Measurements from ENCODE around the gene PDE6A. TPM values are rescaled to one million over a fixed set of nuclear protein-coding genes. Genes with fewer than 3 reads are reported as not detected.

PDE6A gene
- total RNA-seq, result not detected

DNA sequence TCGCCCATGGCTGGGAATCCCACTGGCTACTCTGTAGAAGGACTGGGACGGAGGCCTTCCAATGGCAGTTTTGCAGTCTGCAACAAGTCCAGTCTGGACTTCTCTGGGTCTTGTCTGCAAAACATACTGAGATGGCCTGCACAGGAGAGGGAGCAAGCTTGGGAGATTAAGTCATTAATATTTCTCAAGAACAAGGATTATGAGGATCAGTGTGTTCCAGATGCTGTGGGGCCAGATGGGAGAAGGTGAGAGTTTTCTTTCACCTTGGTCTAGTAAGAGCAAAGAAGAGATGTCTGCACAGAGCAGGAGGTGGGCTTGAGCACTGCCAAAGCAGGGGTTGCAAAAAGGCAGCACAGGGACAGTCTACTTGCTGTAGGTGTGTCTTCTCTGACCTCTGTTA is at the start of gene PDE6A:
TSS of gene PDE6A (minus strand) at position 128 of the 400 bp plus-strand sequence. CDS start at position 8, 120 bp downstream.
- DNase-seq (ENCODE audit: low spot score), result no peak

DNA sequence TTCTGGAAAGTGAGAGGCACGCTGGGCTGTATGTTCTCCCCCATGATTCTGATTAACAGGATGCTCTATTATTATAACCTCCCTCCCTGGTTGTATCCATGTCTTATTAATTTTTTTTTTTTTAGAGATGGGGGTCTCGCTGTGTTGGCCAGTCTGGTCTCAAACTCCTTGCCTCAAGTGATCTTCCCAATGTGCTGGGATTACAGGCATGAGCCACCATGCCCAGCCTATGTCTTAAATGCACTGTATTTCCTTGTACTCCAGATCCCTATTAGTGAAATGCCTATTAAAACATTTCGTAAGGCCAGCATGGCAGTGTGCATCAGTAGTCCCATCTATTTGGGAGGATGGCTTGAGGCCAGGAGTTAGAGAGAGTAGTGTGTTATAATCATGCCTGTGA is 48.9 kb upstream of the PDE6A start:
- DNase-seq (ENCODE audit: low spot score), result no peak

DNA sequence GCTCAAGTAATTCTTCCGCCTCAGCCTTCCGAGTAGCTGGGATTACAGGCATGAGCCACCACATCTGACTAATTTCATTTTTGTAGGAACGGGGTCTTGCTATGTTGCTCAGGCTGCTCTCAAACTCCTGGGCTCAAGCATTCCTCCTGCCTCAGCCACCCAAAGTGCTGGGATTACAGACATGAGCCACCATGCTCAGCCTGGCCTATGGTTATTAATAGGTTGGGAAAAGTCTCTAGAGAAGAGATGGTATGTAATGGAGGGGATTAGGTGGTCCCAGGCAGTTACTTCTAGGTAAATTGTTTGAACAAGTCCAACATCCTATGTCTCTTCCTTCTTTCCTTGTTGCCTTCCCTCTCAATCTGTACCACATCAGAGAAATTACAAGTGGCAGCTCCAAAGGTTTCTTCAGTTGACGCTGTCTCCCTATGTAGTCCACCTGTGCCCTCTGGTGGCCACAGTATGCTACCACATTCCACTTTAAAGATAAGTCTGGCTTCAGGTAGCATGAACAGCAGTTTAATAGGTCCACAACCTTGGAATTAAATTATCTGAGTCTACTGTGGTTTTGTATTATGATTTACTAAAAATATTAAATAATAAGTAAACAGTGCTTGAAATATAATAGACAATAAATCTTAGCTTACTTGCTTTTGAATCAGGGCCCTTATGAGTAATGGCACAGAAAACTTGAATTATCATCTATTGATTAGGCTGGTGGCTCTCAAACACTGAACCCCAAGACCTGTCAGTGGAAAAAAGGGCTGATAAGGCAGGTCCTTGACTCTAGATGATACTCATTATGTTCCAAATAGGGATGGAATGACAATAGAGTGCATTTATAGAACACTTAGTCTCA is 46.2 kb upstream of the PDE6A start:
- DNase-seq (ENCODE audit: low spot score), result peak; percentile 79

DNA sequence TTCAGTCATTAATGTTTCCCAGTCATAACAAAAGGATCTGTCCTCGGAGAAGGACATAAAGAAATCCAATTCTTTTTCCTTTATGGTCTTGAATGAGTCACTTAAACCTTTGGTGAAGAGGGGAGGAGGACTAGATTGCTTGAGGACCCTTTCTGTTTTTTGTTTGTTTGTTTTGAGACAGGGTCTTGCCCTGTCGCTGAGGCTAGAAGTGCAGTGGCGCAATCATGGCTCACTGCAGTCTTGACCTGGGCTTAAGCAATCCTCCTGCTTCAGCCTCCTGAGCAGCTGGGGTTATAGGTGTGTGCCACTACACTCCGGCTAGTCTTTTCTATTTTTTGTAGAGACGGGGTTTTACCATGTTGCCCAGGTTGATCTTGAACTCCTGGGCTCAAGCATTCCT is 43.5 kb upstream of the PDE6A start:
- no peak for DNase-seq (ENCODE audit: low spot score)

DNA sequence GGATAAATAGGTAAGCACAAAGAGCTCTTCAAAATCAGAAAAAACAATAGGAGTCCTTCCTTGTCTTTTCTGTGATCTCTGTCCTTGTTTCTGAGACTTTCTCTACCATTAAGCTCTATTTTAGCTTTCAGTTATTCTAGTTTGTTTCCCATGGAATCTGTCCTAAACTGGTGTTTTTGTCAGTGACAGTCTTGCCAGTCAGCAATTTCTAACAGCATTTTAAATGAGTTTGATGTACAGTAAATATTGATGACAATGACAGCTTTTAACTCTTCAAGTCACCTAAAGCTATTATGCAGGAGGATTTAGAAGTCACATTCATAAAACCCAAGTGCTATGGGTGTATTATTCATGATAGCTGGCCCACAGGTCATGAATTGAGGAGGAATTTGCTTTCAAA is 37.9 kb upstream of the PDE6A start:
- DNase-seq (ENCODE audit: low spot score), result no peak

DNA sequence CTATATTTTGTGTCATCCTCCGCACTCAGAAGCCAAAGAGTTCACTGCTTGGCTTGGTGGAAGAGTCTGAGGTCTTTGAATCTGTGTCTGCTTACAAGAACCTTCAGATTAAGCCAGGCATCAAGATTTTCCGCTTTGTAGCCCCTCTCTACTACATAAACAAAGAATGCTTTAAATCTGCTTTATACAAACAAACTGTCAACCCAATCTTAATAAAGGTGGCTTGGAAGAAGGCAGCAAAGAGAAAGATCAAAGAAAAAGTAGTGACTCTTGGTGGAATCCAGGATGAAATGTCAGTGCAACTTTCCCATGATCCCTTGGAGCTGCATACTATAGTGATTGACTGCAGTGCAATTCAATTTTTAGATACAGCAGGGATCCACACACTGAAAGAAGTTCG is 36.6 kb upstream of the PDE6A start:
- no peak for DNase-seq (ENCODE audit: low spot score)

DNA sequence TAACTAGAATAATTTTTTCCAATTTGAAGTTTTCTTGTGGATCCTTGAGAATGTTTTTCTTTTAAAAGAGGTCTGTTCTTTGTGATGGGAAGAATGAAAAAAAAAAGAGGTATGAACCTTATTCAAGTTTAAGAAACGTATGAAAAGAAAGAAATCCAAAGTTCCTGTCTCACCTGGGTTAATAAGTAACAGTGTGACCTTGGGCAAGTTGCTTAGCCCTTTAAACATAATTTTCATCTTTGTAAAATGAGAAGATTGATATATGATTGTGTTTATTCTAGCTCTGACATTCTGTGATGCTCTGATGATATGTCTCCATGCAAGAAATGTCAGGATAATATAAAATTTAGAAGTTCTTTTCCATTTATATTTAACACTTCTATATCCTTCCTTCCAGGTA is 35.3 kb upstream of the PDE6A start:
- DNase-seq (ENCODE audit: low spot score), result no peak

DNA sequence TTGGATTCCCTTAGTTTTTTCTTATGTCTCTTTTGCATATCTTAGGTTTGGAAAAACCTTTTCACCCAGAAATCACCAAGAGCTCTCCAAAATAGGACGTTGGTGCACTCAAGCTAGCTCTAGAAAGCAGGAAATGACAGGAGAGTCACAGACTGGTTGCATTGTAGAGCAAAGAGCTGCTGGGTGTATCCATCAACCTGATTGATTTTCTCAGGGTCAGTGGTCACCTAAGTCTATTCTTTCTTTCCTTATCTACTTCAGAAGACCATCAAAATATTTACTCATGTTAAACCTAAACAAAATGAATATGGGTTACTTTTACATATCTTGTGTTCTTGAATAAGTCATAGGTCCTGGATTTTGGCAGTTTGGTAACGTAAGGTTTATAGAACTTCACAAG is 30.8 kb upstream of the PDE6A start:
- DNase-seq (ENCODE audit: low spot score), result no peak

DNA sequence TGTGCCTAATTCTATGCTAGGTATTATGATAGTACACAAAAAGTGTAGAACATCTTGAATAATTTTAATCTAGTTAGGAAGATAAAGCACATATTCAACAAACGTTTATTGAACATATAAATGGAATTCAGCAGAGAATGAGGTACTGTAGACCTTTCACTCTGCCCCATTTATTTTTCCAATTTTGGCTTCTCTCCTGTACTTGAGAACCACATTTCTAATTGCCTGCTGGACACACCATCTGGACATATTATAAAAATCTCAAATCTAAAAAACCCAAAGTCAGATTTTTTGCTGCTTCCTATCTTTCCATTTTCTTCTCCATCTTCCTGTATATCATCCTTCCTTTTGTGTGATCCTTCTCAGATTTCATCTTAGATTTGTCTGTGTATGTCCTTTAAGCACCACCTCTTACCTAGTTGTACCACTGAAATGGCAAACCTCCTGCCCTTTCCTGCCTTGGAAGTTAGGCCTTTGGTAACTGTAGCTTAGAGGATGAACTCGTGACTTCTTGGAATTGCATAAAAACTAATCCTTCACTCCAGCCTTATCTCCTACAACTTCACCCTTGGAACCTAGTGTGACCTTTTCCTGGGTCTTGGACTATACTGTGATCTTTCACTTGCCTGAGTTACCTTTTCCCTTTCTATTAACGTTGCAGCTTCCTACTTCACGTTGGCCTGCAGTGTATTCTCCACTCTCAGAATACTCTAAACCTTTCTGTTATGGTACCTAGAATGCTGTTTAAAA is 24.8 kb upstream of the PDE6A start:
- no peak for DNase-seq (ENCODE audit: low spot score)

DNA sequence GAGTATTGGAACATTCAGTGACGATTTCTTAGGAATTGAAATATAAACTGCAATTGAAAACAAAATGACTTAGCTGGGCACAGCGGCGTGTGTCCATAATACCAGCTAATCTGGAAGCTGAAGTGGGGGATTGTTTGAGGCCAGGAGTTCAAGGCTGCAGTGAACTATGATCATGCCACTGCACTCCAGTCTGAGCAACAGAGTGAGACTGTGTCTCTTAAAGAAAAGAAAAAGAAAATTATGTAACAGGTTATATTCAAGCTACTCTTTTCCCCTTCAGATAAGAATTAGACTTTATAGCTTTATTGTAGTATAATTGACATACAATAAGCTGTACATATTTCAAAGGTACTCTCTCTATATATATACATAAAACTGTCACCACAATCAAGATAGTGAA is 22.4 kb upstream of the PDE6A start:
- DNase-seq (ENCODE audit: low spot score), result no peak

DNA sequence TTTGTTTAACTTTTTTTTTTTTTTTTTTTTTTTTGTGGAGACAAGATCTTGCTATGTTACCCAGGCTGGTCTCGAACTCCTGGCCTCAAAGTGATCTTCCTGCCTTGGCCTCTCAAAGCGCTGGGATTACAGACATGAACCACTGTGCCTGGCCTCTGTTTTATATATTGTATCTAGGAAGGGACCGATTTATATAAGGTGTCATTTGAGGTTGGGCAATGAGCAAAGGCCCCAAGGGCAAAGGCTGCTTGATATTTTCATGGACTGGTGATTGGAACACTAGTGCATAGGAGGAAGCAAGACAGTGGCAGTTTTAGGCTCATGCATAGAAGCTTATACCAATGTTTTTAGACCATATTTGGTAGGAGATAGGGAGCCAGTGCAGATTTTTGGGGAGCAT is 19.1 kb upstream of the PDE6A start:
- no peak for DNase-seq (ENCODE audit: low spot score)

DNA sequence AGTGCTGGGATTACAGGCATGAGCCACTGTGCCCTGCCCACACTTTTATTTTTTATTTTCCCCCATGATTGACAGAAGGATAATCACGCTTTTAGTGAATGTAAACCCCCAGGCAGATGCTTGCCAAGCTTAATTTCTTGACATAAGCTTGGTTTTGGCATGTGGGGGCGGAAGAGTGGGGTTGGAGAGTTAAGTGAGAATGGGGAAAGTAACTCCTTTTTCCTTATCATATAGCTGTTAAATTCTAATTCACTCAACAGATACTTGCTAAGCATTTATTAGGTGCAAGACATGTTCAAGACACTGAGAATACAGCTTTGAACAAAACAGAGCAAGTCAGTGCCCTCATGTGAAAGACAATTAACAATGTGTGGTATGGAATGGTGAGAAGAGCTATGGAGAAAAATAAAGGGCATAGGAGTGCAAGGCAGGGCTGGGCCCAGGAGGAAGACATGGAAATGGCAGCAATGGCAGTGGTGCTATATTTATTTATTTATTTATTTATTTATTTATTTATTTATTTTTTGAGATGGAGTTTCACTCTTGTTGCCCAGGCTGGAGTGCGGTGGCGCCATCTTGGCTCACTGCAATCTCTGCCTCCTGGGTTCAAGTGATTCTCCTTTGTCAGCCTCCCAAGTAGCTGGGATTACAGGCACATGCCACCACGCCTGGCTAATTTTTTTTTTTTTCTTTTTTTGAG is 18.2 kb upstream of the PDE6A start:
- DNase-seq (ENCODE audit: low spot score), result no peak

DNA sequence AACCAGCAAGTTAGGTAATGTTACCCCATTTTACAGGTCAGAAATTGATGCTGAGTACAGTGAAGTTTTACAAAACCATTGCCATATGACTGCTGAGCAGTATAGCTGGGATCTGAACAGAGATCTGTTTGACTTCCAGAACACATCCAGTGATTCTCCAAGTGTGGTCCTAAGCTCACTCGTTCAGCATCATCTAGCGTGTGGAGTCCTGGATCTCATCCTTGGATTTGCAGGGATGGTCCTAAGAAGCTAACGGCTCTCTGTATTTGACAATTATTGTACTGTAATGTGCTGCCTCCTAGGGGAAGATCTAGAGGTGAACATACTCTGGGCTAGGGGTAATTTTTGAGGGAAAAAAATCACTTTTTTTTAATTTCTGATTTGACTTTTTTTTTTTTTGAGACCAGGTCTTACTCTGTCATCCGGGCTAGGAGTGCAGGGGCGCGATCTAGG is 17.4 kb upstream of the PDE6A start:
- no peak for DNase-seq (ENCODE audit: low spot score)

DNA sequence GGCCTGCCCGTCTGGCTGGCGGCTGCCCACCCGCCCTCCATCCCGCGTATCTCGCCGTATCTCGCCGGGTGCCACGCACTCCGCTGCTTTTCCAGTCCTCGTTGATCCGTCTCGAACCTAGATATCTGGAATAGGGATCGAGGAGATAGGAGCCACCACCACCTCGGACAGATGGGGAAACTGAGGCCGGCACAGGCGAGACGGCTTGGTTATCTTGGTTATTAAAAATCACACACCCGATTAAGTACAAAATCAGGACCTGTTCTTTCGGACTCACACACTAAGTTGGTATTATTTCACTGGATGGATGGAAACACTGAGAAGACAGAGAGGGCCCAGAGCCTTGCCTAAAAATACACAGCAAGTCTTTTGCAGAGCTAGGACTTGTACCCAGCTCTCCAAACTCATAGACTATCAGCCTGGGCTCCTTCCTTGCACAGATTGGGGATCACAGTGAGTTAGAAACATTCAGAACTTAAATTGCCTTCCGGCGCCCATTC is 16.6 kb upstream of the PDE6A start:
- DNase-seq (ENCODE audit: low spot score), result no peak

DNA sequence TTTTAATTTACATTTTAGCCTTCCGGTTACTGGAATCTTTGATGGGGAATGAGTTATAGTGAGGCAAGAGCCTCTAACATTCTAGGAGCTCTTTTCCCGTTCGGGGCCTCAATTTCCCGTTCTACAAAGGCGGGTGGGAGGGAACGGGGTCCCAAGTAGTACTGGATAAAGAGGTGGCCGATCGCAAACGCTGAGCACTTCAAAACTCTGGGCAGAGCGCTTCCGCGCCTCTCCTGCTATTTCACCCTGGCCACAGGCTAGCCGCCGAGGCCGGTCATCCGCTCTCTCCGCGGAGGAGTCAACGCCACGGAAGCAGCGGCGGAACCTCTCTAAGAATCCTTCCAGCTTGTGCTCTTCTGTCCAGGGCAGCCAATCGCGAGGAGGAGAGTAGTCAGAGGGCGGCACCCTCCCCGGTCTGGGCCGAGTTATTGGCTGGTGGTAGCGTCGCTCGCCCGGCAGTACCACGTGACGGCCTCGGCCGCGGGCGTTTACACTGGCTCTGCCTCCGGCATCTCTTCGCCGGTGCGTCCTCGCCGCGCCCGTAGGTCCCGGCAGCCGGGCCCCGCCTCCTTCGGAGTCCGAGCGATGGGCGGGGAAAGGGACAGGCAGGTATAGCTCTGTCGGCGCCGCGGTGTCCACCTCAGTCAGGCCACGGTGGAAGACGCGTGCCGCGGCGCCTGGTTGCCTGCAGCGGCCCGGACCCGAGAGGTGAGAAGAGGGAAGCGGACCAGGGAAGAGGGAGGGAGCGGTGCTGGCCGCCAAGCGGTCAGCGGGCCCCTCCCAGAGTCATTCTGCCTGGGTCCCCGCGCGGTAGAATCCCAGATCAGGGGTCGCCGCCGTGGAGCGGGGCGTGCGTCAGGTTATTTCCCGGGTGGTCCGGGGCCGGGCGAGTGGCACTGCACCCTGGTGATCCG is 15.9 kb upstream of the PDE6A start, which contains the start of gene SLC26A2:
TSS of gene SLC26A2 (plus strand) at position 487 of the 914 bp plus-strand sequence. CDS start 16,895 bp downstream, outside the sequence.
- DNase-seq (ENCODE audit: low spot score), result peak; percentile 98

DNA sequence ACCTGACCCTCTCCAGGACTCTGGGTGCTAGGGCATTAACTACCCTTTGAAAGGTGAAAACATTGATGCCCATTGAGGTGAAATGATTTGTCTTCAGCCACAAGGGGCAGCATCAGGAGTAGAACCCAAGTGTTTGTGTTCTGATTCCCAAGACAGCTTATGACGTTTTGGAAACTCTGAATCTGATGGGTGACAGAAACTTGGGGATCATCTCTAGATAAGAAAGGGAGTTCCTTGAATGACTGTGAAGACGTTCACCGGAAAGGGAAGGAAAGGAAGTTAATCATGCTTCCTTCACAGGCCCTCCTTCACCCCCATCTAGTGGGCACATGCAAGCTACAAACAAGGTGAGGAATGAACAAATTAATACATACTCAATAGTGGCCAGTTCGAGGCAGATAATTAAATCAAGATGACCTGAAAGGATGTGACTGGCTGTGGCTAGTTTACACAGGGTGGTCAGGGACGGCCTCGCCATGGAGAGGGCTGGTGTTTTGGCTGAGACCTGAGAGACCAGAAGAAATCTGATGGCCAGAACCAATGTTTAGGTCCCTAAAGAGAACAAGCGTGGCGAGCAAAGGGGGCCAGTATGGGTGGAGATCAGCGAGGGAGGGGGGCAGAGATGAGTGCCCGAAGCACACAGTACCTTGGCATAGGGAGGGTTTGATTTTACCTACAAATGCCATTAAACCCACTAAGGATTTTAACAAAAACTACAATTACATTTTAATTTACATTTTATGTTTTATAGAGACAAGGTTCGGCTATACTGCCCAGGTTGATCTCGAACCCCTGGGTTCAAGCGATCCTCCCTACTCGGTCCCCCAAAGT is 15.0 kb upstream of the PDE6A start:
- no peak for DNase-seq (ENCODE audit: low spot score)

DNA sequence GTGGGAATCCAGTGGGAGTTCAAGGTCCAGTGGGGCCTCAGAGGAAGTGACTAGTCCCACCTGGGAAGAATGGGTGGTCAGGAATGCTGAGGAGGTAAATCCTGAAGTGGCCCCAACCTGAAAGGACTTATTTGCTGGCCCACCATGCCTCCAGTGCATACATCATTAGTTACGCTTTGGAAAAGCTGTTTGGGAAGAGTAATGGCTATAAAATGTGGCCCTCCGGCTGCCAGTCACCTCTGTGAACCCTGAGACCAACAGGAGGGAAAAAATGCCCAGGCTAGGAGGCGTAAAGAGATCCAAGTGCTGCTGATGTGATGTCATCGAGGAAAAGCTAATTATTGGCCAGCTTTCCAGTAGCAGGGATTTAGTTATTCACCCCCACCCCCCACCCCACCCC is 13.3 kb upstream of the PDE6A start:
- DNase-seq (ENCODE audit: low spot score), result no peak

DNA sequence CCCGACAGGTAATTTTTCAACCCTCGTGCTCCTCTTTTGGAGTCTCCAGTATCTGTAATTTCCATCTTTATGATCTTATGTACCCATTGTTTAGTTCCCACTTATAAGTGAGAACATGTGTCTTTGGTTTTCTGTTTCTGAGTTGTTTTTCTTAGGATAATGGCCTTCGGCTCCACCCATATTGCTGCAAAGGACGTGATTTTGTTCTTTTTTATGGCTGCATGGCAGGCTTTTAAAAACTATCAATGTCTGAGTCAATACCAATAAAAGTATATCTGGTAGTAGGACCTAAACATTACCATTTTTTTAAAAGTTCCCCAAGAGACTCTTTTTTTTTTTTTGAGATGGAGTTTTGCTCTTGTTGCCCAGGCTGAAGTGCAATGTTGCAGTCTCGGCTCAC is 12.1 kb upstream of the PDE6A start:
- no peak for DNase-seq (ENCODE audit: low spot score)

DNA sequence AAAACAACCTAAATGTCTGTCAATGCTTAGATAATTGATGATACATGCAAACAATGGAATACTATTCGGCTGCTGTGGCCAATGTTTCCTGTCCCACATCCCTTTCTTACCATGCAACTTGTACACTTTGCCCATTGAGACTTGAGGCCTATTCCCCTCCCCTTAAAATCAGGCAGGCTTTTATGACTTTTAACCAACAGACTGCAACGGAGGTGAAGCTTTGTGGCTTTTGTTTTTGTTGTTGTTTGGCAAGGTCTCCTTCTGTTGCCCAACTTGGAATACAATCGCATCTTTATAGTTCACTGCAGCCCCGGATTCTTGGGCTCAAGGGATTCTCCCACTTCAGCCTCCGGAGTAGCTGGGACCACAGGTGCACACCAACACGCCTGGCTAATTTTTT is 10.2 kb upstream of the PDE6A start:
- no peak for DNase-seq (ENCODE audit: low spot score)

DNA sequence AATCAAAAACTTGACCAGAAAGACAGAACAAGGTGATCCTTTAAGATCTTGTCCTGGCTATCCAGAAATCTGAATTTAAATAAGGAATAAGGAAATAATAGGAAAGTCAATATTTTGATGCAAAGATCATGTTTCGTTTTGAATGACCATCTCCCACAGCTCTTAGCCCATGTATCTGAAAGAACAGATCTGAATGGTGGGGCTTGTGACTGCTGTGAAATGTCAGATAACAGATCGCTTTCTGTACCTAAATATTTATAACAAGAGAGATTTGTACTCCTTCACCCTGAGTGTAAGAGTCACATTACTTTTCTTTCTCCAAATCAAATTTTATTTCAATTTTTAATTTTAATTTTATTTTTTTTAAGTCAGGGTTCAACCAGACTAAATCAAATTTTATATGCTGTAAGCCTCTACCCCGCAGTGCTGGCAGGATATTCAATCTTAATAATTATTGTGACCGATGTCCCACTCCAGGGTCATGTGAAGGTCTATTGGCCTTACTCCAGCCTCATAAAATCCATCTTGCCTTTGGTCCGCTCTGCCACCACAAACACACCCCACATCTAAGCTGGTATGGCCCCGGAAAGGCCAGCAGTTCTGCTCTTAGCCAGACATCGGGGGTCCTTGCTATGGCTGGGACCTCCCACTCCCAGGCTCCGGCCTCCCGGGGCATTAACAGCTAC is 9.0 kb upstream of the PDE6A start:
- no peak for DNase-seq (ENCODE audit: low spot score)

All from mucosa of gallbladder (tissue), 1 donor.